DMS 273 treated with DMSO at 0.1 percent for 48 hours (cell line): ENCODE data around the gene TAF7L.

Experiments
- DNase-seq: peaks from one replicate; lab custom pipeline; 2025; lab: John Stamatoyannopoulos, UW

TAF7L gene

GRCh38 chrX:101220662-101221260 is 70.4 kb downstream of the TAF7L start:
- no peak for DNase-seq

DNA sequence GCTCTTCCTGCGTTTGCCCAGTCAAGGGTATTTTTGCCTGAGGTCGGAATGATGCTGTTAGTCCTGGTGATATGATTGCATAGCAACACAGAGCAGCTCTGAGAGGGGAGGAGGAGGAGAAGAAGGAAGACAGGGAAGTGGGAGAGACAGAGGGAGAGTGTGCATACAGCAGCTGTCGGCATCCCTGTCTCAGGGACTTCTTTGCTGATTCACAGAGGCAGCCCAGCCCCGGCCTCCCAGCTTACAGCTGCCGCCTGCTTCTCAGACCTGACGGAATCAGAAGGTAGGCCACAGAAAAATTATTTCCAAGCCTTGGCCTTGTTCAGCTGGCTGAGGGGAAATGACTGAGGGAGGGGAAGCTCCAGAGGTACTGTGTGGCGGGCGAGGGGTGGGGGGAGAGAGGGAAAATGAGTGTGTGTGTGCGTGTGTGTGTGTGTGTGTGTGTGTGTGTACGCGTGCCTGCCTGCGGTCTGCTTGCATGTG is 71.2 kb downstream of the TAF7L start:
- no peak for DNase-seq

GRCh38 chrX:101219116-101219863 is 71.8 kb downstream of the TAF7L start, which contains the start of gene DRP2:
DRP2 (plus strand) TSS chrX:101219786; CDS start chrX:101231648, 11,862 bp downstream.
- no peak for DNase-seq
